HG02840 (cell line): ENCODE measurements around the gene RAD9A.
"Not testable (repeated sequence)": the region's sequence is repeated elsewhere in the genome, so short reads cannot be mapped to it uniquely, and the experiment has no call there.

ENCODE experiments used
- ATAC-seq: cut with Tn5 transposase; IDR thresholded peaks from one replicate; pipeline ENCODE4 v1.9.1; 2021; ENCODE audit warnings: mild to moderate bottlenecking, moderate library complexity, moderate number of reproducible peaks; ENCODE audit not compliant: unreplicated experiment, low FRiP score

RAD9A gene

GRCh38 chr11:67393990-67394389 lies 2.2 kb downstream of the RAD9A start:
- ATAC-seq = no peak

GRCh38 chr11:67395555-67396258 lies 3.9 kb downstream of the RAD9A start:
- ATAC-seq = no peak

GRCh38 chr11:67396259-67396581 lies 4.4 kb downstream of the RAD9A start:
- no peak for ATAC-seq

- ATAC-seq = no peak
Observed at GRCh38 chr11:67396587-67397389, 5.0 kb downstream of the RAD9A start.

DNA sequence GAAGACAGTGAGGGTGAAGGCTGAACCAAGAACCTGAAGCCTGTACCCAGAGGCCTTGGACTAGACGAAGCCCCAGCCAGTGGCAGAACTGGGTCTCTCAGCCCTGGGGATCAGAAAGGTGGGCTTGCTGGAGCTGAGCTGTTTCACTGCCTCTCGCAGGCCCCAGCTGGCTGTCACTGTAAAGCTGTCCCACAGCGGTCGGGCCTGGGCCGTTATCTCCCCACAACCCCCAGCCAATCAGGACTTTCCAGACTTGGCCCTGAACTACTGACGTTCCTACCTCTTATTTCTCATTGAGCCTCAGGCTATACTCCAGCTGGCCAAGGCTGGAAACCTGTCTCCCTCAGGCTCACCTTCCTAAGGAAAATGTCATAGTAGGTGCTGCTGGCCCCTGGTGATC lies 5.8 kb downstream of the RAD9A start:
- no peak for ATAC-seq

GRCh38 chr11:67397986-67398660 lies 6.3 kb downstream of the RAD9A start:
- ATAC-seq = no peak

DNA sequence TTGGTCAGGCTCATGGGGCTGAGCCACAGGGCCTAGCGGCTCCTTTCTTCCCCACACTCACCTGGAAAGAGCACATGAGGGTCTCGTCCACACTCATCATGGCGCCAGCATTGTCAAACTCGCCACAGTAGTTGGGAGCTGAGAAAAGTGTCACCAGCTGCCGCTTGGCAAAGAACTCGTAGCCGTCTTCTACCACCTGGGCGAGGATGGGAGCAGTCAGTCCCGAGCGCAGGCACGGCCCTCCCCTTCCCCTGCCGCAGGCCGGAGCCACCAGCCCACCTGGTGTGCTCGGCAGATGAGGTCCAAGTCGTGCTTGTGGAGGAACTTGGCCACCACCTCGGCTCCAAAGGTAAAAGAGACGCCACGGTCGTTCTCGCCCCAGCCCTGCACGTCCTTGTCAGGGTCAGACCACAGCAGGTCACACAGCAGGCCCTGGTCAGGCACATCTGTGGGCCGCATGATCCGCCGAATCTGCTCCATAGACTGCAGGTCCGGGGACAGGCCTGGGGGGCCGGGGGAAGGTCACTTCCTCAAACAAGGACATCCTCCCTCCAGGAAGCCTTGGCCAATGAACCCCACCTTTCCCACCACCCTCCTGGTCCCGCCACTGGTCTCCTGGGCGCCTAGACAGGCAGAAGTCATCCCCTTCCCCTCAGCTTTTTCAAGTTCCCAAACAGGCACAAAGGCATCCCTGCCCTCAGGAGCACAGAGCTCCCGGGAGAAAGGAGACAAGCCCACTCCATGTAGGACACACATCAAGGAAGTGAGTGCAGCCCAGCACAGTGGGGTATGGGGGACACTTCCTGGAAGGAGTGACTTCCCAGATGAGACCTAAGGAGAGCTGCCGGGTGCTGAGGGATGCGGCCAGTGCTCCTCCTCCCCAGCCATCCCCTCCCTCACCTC lies 7.1 kb downstream of the RAD9A start:
- no peak for ATAC-seq

DNA sequence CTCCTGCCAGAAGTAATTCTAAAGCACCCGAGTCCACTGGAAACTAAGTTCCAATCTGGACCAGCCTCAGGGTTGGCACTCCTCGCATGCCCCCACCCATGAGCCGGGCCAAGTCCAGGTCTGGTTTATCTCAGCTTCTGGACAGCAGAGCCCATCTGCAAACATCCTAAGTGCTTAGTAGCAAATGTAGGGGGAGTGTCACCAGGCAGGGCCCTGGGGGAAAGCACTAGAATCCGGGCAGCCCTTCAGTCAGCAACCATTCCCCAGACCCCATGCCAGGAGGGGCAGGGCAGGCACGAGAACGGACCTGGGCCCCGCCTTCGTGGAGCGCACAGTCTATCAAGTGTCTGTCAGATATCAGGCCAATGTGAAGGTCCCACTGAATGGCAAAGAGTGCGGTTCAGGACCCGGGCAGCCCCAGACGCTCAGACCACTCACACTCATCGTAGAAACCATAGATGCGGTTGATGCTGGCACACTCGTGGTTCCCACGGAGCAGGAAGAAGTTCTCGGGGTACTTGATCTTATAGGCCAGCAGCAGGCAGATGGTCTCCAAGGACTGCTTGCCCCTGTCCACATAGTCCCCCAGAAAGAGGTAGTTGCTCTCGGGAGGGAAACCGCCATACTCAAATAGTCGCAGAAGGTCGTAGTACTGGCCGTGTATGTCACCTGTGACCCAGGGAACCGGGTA lies 8.6 kb downstream of the RAD9A start:
- ATAC-seq = no peak

DNA sequence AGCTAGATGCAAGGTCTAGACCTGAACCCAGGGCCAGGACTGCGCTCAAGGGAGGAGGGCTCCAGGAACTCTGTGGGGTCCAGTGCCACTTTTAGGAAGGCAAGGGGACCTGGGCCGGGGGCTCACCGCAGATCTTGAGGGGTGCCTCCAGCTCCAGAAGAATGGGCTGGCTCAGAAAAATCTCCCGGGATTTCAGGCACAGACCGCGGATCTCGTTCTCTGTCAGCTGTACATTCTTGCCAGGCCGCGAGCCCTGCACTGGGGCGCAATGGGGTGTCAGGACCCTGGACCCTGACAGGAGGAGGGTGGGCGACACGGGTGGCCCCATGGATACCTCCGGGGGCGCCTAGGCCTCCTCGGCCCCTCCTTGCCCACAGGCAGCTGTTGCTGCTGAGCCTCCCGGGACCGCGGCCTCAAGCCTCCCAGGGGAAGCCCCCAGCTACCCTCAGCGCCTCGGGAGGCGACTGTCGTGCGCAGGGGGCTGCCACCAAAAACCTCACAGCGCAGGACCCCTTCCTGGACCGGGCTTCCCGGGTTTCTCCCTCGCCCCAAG lies 9.2 kb downstream of the RAD9A start:
- peak; percentile 22 for ATAC-seq

GRCh38 chr11:67401495-67402191 lies 9.9 kb downstream of the RAD9A start, which contains the start of gene PPP1CA:
Gene PPP1CA (minus strand): TSS chr11:67401858. CDS start chr11:67401782, 76 bp downstream.
- peak; percentile 58 for ATAC-seq

- not testable (repeated sequence) for ATAC-seq
Observed at GRCh38 chr11:67402192-67402839, 10.5 kb downstream of the RAD9A start.

- ATAC-seq = not testable (repeated sequence)
Observed at GRCh38 chr11:67403085-67403484, 11.3 kb downstream of the RAD9A start.

- no peak for ATAC-seq
Observed at GRCh38 chr11:67404515-67405195, 12.9 kb downstream of the RAD9A start.

DNA sequence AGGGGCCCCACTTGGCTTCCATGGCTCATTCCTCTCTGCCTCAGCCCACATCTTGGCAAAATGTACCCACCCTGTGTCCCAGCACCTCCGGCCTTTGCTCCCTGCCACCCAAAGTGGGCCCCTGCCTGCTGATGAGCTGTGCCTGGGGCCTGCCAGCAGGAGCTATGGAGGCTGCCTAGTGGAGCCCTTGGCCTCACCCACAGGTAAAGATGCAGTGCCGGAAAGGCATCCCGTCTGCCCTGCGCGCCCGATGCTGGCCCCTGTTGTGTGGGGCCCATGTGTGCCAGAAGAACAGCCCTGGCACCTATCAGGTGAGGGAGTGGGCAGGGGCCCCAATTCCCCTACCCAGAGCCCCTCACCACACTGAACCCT lies 13.4 kb downstream of the RAD9A start:
- ATAC-seq = no peak

DNA sequence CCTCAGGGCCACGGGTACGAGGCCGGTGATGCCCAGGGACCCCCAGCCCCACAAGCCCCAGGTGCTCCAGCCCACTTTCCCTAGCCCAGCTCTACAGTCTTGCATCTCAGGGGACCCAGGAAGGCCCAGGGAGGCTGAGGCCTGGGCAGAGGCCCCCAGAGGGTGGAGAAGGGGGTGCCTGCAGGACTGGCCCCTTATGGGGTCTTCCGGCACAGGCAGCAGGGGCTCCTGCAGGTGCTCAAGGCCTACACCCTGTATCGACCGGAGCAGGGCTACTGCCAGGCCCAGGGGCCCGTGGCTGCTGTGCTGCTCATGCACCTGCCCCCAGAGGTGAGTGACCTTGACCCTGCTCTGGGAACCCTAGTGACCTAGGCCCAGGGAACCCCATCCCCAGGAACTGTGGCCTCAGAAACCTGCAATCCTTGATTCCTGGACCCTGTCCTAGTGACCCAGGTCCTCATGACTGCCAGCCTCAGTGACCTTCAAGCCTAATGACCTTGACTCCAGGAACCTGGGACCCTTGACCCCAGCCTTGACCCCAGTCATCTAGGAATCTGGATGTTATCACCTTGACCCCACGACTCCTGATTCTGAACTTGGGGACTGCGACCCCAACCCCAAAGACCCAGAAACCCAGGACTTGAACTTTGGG lies 14.0 kb downstream of the RAD9A start:
- no peak for ATAC-seq

GRCh38 chr11:67406420-67406968 lies 14.7 kb downstream of the RAD9A start:
- no peak for ATAC-seq
